GM10266 (cell line): Measurements from ENCODE around the gene CAVIN1.

ENCODE experiments used
- DNase-seq: peaks from one replicate; pipeline ENCODE4 v3.0.0; 2012; ENCODE audit errors: extremely low spot score
- CTCF ChIP-seq: IDR thresholded peaks from 2 replicates; pipeline ENCODE4 v1.5.1; 2012; ENCODE audit warnings: mild to moderate bottlenecking, low read depth; ENCODE audit not compliant: control insufficient read depth, insufficient read depth; ENCODE audit errors: missing control alignments

The CAVIN1 gene

GRCh38 chr17:42441371-42442195 lies 18.5 kb upstream of the CAVIN1 start:
- TF ChIP-seq CTCF: no peak
- DNase-seq: no peak

- peak; percentile 60 for TF ChIP-seq CTCF
- DNase-seq: no peak
These were observed 15.8 kb upstream of the CAVIN1 start for GRCh38 chr17:42438600-42439567.

GRCh38 chr17:42436391-42436790 lies 13.3 kb upstream of the CAVIN1 start:
- TF ChIP-seq CTCF: no peak
- no peak for DNase-seq

- no peak for TF ChIP-seq CTCF
- DNase-seq: no peak
These were observed 8.7 kb upstream of the CAVIN1 start for GRCh38 chr17:42431758-42432161.

GRCh38 chr17:42429726-42430447 lies 6.8 kb upstream of the CAVIN1 start:
- no peak for DNase-seq
- no peak for TF ChIP-seq CTCF

GRCh38 chr17:42428141-42428944 lies 5.3 kb upstream of the CAVIN1 start:
- peak; percentile 43 for DNase-seq
- peak; percentile 72 for TF ChIP-seq CTCF
